ENCODE results near the gene PREX1. TPM values are rescaled to one million over a fixed set of nuclear protein-coding genes. Genes with fewer than 3 reads are reported as not detected.

The PREX1 gene
- total RNA-seq, 1 experiment from 2014 or later = 20.0 TPM

GRCh38 chr20:48689388-48689787, 138.4 kb downstream of the PREX1 start:
- ChIA-PET CTCF (no interaction called here), POLR2A (no interaction called here)
- H3K4me3 ChIP-seq (ENCODE audit: low read depth in 2 of 2, low read length in 2 of 2) = no peak overlapping the region
- intact Hi-C loops (cut with micrococcal nuclease; ENCODE audit: unreplicated experiment) = no loop called here
- H3K9me3 ChIP-seq (ENCODE audit: control insufficient read depth, insufficient read depth, low read depth, low read length) = no peaks in the 10 kb centered on the region
- TF ChIP-seq REST (IDR thresholded peaks at IDR 0.05; ENCODE audit: insufficient read depth in 1 of 2, low read depth in 2 of 2, low read length in 1 of 2) = no peak
- no peak for TF ChIP-seq TCF7L2 (IDR thresholded peaks at IDR 0.05; ENCODE audit: low read depth, low read length)
- TF ChIP-seq CTCF (IDR thresholded peaks at IDR 0.05) = no peak
- TF ChIP-seq SIN3A (IDR thresholded peaks at IDR 0.05; ENCODE audit: borderline replicate concordance, insufficient read depth, low read depth, low read length) = no peak
- TF ChIP-seq POLR2AphosphoS5 (IDR thresholded peaks at IDR 0.05; ENCODE audit: low read depth, low read length) = no peak
- no peak for DNase-seq (ENCODE audit: low read depth, low spot score)
- in situ Hi-C loops (cut with HindIII; ENCODE audit: low pct_unique_long_range_greater_than_20kb, low sequenced_read_pairs) = no loop called here
- ATAC-seq = no peak
- BruUV-seq (replicated peaks) = no TSS peak
- H3K36me3 ChIP-seq (ENCODE audit: control insufficient read depth, insufficient read depth, low read length) = no peaks in the 10 kb centered on the region
- H3K4me1 ChIP-seq (ENCODE audit: control insufficient read depth, insufficient read depth, low read length) = peaks cover 7% of the 10 kb centered on the region; the same call in 1 of the 2 replicates
- no peak overlapping the region for H3K27ac ChIP-seq (ENCODE audit: low read length)
- no peaks in the 10 kb centered on the region for H3K27me3 ChIP-seq (ENCODE audit: control insufficient read depth, insufficient read depth, low read length)

- CTCF ChIA-PET = no interaction called here
- POLR2A ChIA-PET = interaction anchor here (0.6 kb wide), 1 partner anchor 213 kb away, joined by 3 read pairs; no protein-coding TSS in a partner anchor
- ATAC-seq = no peak
- no TSS peak for BruUV-seq (replicated peaks)
- Histone ChIP-seq H3K4me3 (ENCODE audit: low read depth in 2 of 2, low read length in 2 of 2) (no peak overlapping the region), H3K27me3 (ENCODE audit: control insufficient read depth, insufficient read depth, low read length) (no peaks in the 10 kb centered on the region), H3K4me1 (ENCODE audit: control insufficient read depth, insufficient read depth, low read length) (peaks cover 7% of the 10 kb centered on the region; the same call in 1 of the 2 replicates), H3K27ac (ENCODE audit: low read length) (no peak overlapping the region), H3K36me3 (ENCODE audit: control insufficient read depth, insufficient read depth, low read length) (no peaks in the 10 kb centered on the region), H3K9me3 (ENCODE audit: control insufficient read depth, insufficient read depth, low read depth, low read length) (no peaks in the 10 kb centered on the region)
- intact Hi-C loops (cut with micrococcal nuclease; ENCODE audit: unreplicated experiment) = no loop called here
- no peak for TF ChIP-seq POLR2AphosphoS5 (IDR thresholded peaks at IDR 0.05; ENCODE audit: low read depth, low read length)
- in situ Hi-C loops (cut with HindIII; ENCODE audit: low pct_unique_long_range_greater_than_20kb, low sequenced_read_pairs) = no loop called here
- no peak for DNase-seq (ENCODE audit: low read depth, low spot score)
Observed at GRCh38 chr20:48688579-48688978, 139.2 kb downstream of the PREX1 start.

GRCh38 chr20:48687117-48687800, 140.5 kb downstream of the PREX1 start:
- in situ Hi-C loops (cut with HindIII; ENCODE audit: low pct_unique_long_range_greater_than_20kb, low sequenced_read_pairs) = no loop called here
- Histone ChIP-seq H3K27me3 (ENCODE audit: control insufficient read depth, insufficient read depth, low read length) (no peaks in the 10 kb centered on the region), H3K4me3 (ENCODE audit: low read depth in 2 of 2, low read length in 2 of 2) (no peak overlapping the region), H3K27ac (ENCODE audit: low read length) (no peak overlapping the region), H3K4me1 (ENCODE audit: control insufficient read depth, insufficient read depth, low read length) (peaks cover 7% of the 10 kb centered on the region; the same call in 1 of the 2 replicates), H3K36me3 (ENCODE audit: control insufficient read depth, insufficient read depth, low read length) (no peaks in the 10 kb centered on the region), H3K9me3 (ENCODE audit: control insufficient read depth, insufficient read depth, low read depth, low read length) (no peaks in the 10 kb centered on the region)
- CTCF ChIA-PET = no interaction called here
- POLR2A ChIA-PET = no interaction called here
- no peak for DNase-seq (ENCODE audit: low read depth, low spot score)
- no peak for TF ChIP-seq SIN3A (IDR thresholded peaks at IDR 0.05; ENCODE audit: borderline replicate concordance, insufficient read depth, low read depth, low read length)
- TF ChIP-seq CTCF (IDR thresholded peaks at IDR 0.05) = no peak
- TF ChIP-seq REST (IDR thresholded peaks at IDR 0.05; ENCODE audit: insufficient read depth in 1 of 2, low read depth in 2 of 2, low read length in 1 of 2) = no peak
- TF ChIP-seq TCF7L2 (IDR thresholded peaks at IDR 0.05; ENCODE audit: low read depth, low read length) = no peak
- TF ChIP-seq POLR2AphosphoS5 (IDR thresholded peaks at IDR 0.05; ENCODE audit: low read depth, low read length) = no peak
- BruUV-seq (replicated peaks) = no TSS peak
- intact Hi-C loops (cut with micrococcal nuclease; ENCODE audit: unreplicated experiment) = no loop called here
- ATAC-seq = no peak

Data from Panc1 (cell line).